H54 (cell line): ENCODE measurements around the gene SEMA4B.
"Not testable (repeated sequence)": the region's sequence is repeated elsewhere in the genome, so short reads cannot be mapped to it uniquely, and the experiment has no call there.

Source experiments
- DNase-seq: peaks from one replicate; pipeline ENCODE4 v3.0.0; 2011; ENCODE audit warnings: low spot score, mixed read lengths; ENCODE audit not compliant: insufficient read length
- FAIRE-seq: peaks from 3 replicates; lab custom pipeline; 2011; peaks lifted over from hg19 to GRCh38; lab: Jason Lieb, UNC
- POLR2A ChIP-seq: IDR thresholded peaks from 2 replicates; pipeline ENCODE4 v1.6.1; 2011; ENCODE audit warnings: low read depth, mild to moderate bottlenecking, low read length

The SEMA4B gene

GRCh38 chr15:90259524-90259923, 58.4 kb downstream of the SEMA4B start:
- no peak for FAIRE-seq
- DNase-seq: no peak
- TF ChIP-seq POLR2A: no peak

DNA sequence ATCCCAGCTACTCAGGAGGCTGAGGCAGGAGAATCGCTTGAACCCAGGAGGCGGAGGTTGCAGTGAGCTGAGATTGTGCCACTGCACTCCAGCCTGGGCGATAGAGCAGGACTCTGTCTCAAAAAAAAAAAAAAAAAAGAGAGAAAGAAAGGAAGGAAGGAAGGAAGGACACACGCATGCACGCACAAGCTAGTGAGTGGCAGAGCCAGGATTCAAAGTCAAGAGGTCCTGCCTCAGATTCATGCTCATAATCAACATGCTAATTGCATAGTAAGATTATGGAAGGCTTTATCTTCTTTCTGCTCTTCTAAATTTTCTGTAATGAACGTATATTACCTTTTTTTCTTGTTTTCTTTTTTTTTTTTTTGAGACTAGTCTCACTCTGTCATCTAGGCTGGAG, 59.6 kb downstream of the SEMA4B start:
- DNase-seq, FAIRE-seq: not testable (repeated sequence)

- no peak for TF ChIP-seq POLR2A
- DNase-seq (no peak), FAIRE-seq (no peak)
Measured at GRCh38 chr15:90261811-90262210, 60.7 kb downstream of the SEMA4B start.

GRCh38 chr15:90262426-90262825, 61.3 kb downstream of the SEMA4B start:
- TF ChIP-seq POLR2A: no peak
- FAIRE-seq (no peak), DNase-seq (no peak)

DNA sequence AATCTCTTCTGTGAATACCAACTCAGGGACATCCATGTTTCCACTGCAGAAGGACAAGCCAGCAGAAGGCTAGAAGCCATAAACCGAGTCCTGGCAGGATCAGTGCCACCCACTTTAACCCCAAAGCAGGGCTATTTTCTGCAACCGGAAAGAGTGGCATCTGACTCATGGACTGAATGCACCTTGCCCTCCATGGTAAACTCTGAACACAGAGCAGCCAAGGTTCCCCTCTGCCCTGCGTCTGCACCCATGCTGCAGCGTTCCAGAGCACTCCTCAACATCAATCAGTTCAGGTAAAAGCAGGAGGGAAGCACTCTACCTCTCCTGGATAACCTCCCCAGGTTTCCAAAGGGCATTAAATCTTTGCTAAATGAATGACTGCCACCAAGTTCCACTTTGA, 63.5 kb downstream of the SEMA4B start:
- FAIRE-seq (no peak), DNase-seq (no peak)
- no peak for TF ChIP-seq POLR2A

GRCh38 chr15:90265271-90266060, 64.3 kb downstream of the SEMA4B start, which contains the start of gene NGRN:
NGRN (plus strand) TSS chr15:90265672; CDS start chr15:90265713, 41 bp downstream.
- FAIRE-seq (no peak), DNase-seq (peak; percentile 63)
- TF ChIP-seq POLR2A: peak; percentile 89

DNA sequence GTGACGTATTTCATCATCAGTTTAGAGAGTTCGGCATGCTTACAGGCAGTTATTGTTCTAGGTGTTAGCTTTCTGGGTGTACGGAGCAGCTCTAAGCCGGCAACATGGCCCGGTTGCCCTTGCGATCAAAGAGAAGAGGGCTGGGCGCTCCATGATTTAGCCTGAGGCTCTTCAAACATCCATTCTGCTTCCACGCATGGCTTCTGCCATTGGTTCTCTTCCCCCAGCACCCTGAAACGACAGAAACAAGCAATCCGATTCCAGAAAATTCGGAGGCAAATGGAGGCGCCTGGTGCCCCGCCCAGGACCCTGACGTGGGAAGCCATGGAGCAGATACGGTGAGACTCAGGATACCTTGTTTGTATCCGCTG, 64.9 kb downstream of the SEMA4B start:
- DNase-seq (no peak), FAIRE-seq (no peak)
- no peak for TF ChIP-seq POLR2A

- FAIRE-seq (no peak), DNase-seq (no peak)
- no peak for TF ChIP-seq POLR2A
Measured at GRCh38 chr15:90266485-90266884, 65.4 kb downstream of the SEMA4B start.

- DNase-seq (no peak), FAIRE-seq (no peak)
- no peak for TF ChIP-seq POLR2A
Measured at GRCh38 chr15:90268415-90268814, 67.3 kb downstream of the SEMA4B start.

DNA sequence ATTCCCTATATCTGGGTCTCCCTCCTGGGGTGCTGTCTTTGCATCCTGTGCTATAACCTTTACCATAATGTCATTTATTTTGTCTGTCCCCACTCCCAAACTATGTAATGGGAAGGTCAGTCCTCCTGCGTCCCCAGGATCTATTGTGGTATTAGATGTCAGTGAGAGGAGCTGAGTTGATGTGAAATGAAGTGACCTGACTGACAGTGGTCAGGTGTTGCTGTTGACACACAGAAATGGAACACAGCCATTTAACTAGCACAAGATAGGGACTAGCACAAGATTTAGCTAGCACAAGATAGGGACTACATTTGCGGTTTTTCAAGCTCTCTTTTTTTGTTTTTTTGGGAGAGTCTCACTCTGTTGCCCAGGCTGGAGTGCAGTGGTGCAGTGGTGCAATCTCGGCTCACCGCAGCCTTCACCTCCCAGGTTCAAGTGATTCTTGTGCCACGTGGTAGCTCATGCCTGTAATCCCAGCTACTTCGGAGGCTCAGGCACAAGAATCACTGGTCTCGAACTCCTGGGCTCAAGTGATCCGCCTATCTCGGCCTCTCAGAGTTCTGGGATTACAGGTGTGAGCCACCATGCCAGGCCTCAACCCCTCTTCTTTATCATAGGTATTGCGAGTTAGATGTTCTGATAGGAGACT, 69.5 kb downstream of the SEMA4B start:
- FAIRE-seq: no peak
- DNase-seq: no peak
- TF ChIP-seq POLR2A: no peak

DNA sequence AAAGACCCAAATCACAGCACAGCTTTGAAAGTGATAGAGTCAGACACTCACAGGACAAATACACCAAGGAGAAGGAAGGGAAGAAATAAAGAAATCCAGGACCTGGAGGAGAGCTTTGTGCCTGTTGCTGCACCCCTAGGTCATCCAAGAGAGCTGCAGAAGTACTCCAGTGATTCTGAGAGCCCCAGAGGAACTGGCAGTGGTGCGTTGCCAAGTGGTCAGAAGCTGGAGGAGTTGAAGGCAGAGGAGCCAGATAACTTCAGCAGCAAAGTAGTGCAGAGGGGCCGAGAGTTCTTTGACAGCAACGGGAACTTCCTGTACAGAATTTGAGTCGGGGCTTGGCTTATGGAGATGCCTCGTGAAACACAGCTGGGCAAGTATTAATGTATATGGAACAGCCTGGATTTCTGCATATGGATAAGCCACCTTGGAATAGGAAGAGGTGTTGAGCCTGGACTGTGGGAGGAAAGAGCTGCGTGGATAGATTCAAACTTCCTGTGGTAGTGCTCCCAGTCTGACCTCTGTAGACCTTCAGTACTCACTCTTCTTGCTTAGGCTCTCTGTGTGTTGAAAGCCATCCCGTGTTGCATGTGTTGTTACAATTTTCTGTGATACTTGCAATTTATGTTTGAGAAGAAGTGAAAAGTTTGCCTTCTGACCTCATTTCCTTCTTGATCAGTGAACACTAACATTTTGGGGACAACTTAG, 70.5 kb downstream of the SEMA4B start:
- DNase-seq: no peak
- TF ChIP-seq POLR2A: no peak
- FAIRE-seq: no peak

- not testable (repeated sequence) for FAIRE-seq, DNase-seq
Measured at GRCh38 chr15:90278467-90278866, 77.3 kb downstream of the SEMA4B start.
